HL-60 (cell line): ENCODE data around the gene ZNF341.
A peak's percentile ranks its signal among the peaks of the same experiment; 100 is the strongest.
"Not testable (repeated sequence)": the region's sequence is repeated elsewhere in the genome, so short reads cannot be mapped to it uniquely, and the experiment has no call there.

Experiments used
- DNase-seq, 2 experiments: peaks; one replicate each; pipeline ENCODE4 v3.0.0-alpha.2; 2010 to 2020; ENCODE audit warnings: low read depth in 1 of 2, low spot score in 1 of 2
- H3K27ac ChIP-seq: fragments of 250-450 bp; sonication (Bioruptor Pico); replicated peaks from 2 replicates; pipeline ENCODE4 v1.5.1; 2020; ENCODE audit warnings: mild to moderate bottlenecking, moderate library complexity
- H3K27me3 ChIP-seq: fragments of 250-450 bp; sonication (Bioruptor Pico); 2 replicates; pipeline ENCODE4 v1.5.1; 2021; ENCODE audit warnings: mild to moderate bottlenecking, moderate library complexity; ENCODE audit not compliant: insufficient read depth, poor library complexity, severe bottlenecking
- H3K4me3 ChIP-seq: replicated peaks from 2 replicates; pipeline ENCODE4 v1.5.1; 2011; ENCODE audit warnings: mild to moderate bottlenecking, control low read depth, low read length; ENCODE audit not compliant: insufficient read depth
- CTCF ChIP-seq: IDR thresholded peaks from one replicate; pipeline ENCODE4 v1.5.1; 2011; ENCODE audit warnings: low read length, control low read depth, inconsistent platforms; ENCODE audit not compliant: insufficient read depth
- GABPA ChIP-seq: IDR thresholded peaks from 2 replicates; pipeline ENCODE4 v1.6.1; 2012; ENCODE audit warnings: low read depth
- POLR2AphosphoS5 ChIP-seq: IDR thresholded peaks from 2 replicates; pipeline ENCODE4 v1.6.1; 2012; ENCODE audit warnings: low read depth
- REST ChIP-seq: IDR thresholded peaks from 2 replicates; pipeline ENCODE4 v1.6.1; 2012; ENCODE audit warnings: low read depth; ENCODE audit not compliant: insufficient replicate concordance
- SPI1 ChIP-seq: IDR thresholded peaks from 2 replicates; pipeline ENCODE4 v1.6.1; 2012; ENCODE audit warnings: low read depth, mild to moderate bottlenecking, borderline replicate concordance

The ZNF341 gene

GRCh38 chr20:33791021-33791420, 59.2 kb downstream of the ZNF341 start:
- TF ChIP-seq REST = no peak
- no peak for TF ChIP-seq GABPA
- no peak for TF ChIP-seq SPI1
- no peak for TF ChIP-seq CTCF
- no peak for TF ChIP-seq POLR2AphosphoS5
- no peak overlapping the region for H3K4me3 ChIP-seq
- no peak for DNase-seq
- no peaks in the 10 kb centered on the region for H3K27me3 ChIP-seq
- no peak overlapping the region for H3K27ac ChIP-seq

- DNase-seq = no peak
- no peaks in the 10 kb centered on the region for H3K27me3 ChIP-seq
- H3K4me3 ChIP-seq = no peak overlapping the region
- TF ChIP-seq CTCF = no peak
- TF ChIP-seq REST = no peak
- no peak for TF ChIP-seq POLR2AphosphoS5
- TF ChIP-seq GABPA = no peak
- no peak for TF ChIP-seq SPI1
- H3K27ac ChIP-seq = no peak overlapping the region
These were observed 59.7 kb downstream of the ZNF341 start for GRCh38 chr20:33791540-33791939.

- Histone ChIP-seq H3K27ac (no peak overlapping the region), H3K27me3 (no peaks in the 10 kb centered on the region), H3K4me3 (no peak overlapping the region)
- peak; percentile 30 to 35 for DNase-seq
- TF ChIP-seq CTCF (peak; percentile 73), SPI1 (no peak)
These were observed 60.3 kb downstream of the ZNF341 start for GRCh38 chr20:33791959-33792597.

- H3K27ac ChIP-seq, H3K27me3 ChIP-seq, H3K4me3 ChIP-seq: not testable (repeated sequence)
These were observed 60.8 kb downstream of the ZNF341 start for GRCh38 chr20:33792598-33792989.

More at GRCh38 chr20:33792598-33792989, 60.8 kb downstream of the ZNF341 start:
- not testable (repeated sequence) for DNase-seq
